GM12892 (cell line): ENCODE measurements around the gene TXNRD3.
"Not testable (repeated sequence)": the region's sequence is repeated elsewhere in the genome, so short reads cannot be mapped to it uniquely, and the experiment has no call there.

Experiments used
- DNase-seq: peaks from one replicate; pipeline ENCODE4 v3.0.0; 2011; ENCODE audit not compliant: insufficient read length
- FAIRE-seq: peaks from 2 replicates; lab custom pipeline; 2011; peaks lifted over from hg19 to GRCh38; lab: Jason Lieb, UNC
- POLR2A ChIP-seq: IDR thresholded peaks from 2 replicates; pipeline ENCODE4 v1.6.1; 2011; ENCODE audit warnings: low read depth, low read length, control low read depth
- POLR2AphosphoS5 ChIP-seq: IDR thresholded peaks from 2 replicates; pipeline ENCODE4 v1.6.1; 2011; ENCODE audit warnings: low read depth, low read length, control low read depth
- TAF1 ChIP-seq: IDR thresholded peaks from 2 replicates; pipeline ENCODE4 v1.6.1; 2011; ENCODE audit warnings: low read depth, mild to moderate bottlenecking, control low read depth, low read length, borderline replicate concordance

The TXNRD3 gene

DNA sequence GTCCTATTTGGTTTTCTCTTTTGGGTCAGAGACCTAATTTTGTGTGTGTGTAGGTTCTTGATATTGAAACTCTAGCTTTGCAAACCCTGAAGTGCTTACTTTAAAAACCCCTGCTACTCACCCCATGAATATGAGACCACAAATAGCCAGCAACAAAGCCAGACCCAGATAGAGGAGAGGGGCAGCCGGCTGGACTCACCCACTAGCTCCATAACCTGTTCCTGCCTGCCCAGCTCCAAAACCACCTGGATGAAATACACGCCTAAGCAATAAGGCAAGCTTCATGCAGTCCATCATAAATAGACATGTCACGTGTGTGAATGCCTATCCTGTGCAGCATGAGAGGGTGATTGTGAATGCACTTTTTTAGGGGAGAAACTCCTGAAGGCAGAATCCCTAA, 3.7 kb upstream of the TXNRD3 start:
- DNase-seq (no peak), FAIRE-seq (no peak)
- no peak for TF ChIP-seq TAF1
- no peak for TF ChIP-seq POLR2AphosphoS5
- no peak for TF ChIP-seq POLR2A

DNA sequence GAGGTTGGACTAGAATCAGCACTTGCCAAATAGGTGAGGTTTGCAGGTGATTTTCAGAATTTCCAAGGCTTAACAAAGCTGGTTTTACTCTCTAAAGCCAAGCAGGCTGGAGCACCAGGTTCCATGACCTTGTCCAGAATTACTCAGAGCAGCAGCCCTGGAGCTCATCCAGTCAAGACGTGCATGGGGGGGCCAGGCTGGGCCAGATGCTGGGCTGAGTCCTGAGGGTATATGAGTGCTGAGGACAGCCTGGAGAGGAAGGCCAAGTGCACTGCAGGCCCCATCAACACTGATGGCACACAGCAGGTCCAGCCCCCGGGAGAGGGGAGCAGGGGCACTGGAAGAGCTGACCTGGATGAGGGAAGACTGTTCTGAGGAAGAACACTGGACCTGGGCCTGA, 3.0 kb upstream of the TXNRD3 start:
- TF ChIP-seq POLR2A (no peak), TAF1 (no peak), POLR2AphosphoS5 (no peak)
- FAIRE-seq, result no peak
- no peak for DNase-seq

DNA sequence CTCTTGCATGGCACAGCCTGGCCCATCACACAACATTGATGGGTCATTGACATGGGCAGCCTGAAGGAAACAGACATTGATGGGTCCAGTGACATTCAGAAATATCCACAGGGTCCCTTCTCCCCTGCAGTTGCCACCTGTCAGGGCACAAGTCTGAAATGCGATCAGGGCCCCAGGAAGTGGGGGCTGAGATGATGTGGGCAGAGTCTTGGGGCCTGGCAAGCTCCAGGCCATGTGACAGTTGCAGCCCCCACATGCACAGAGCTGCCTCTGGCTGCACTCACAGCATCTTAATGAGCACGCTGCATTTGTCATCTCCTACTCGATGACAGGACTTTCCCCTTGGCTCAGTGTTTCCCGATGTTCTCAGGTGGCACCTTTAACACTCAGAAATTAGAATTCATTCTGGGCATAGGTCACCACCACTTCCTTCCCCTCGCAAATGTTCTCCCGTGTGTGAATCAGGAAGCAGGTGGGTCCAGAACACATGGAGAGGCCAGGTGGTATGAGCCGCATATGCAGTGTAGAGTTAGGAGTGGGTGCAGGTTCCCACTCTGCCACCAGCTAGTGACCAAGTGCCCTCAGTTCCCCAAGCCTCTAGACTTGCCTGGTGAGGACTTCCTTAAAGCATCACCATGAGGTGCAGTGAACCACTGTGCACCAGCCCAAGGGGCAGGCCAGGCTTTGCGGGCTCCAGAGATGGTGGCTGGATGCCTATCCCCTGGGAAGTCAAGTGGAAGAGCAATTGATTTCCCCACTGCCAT, 1.6 kb upstream of the TXNRD3 start:
- no peak for FAIRE-seq
- TF ChIP-seq POLR2A, result no peak
- TF ChIP-seq TAF1, result no peak
- TF ChIP-seq POLR2AphosphoS5, result no peak
- DNase-seq, result no peak

DNA sequence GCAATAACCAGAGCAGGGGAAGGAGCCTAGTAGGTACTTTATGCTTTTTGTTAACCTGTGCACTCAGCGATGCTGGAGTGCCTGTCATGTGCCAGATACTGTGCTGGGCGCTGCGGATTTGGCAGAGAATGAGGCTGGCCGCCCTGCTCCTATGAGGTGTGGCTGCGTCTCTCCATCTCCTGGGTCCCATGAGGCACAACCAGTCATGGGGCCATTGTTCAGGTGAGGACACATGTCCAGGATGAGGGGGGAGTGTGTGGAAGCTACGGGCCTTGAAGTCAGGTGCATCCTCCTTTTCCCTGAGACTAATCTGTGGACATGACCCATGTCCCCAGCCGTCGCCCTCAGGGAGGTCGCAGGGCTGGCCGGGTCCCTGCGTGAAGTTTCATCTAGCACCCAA, 963 bp upstream of the TXNRD3 start:
- TF ChIP-seq POLR2AphosphoS5, result no peak
- TF ChIP-seq POLR2A, result no peak
- no peak for TF ChIP-seq TAF1
- FAIRE-seq (no peak), DNase-seq (no peak)

DNA sequence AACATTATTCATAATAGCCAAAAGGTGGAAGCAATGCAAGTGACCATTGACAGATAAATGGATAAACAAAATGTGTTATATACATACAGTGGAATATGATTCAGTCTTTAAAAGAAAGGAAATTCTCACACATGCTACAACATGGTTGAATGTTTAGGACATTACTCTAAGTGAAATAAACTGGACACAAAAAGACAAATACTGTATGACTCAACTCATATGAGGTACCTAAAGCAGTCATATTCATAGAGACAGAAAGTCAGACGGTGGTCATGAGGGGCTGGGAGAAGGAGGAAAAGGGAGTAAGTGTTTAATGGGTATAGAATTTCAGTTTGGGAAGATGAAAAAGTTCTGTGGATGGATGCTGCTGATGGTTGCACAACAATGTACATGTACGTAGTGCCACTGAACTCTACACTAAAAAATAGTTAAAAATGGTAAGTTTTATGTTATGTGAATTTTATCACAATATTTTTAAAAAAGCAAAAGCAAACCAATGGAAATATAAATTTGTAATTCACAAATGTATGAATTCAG, 5.3 kb downstream of the TXNRD3 start:
- DNase-seq (no peak), FAIRE-seq (no peak)
- no peak for TF ChIP-seq POLR2AphosphoS5
- TF ChIP-seq TAF1, result no peak

DNA sequence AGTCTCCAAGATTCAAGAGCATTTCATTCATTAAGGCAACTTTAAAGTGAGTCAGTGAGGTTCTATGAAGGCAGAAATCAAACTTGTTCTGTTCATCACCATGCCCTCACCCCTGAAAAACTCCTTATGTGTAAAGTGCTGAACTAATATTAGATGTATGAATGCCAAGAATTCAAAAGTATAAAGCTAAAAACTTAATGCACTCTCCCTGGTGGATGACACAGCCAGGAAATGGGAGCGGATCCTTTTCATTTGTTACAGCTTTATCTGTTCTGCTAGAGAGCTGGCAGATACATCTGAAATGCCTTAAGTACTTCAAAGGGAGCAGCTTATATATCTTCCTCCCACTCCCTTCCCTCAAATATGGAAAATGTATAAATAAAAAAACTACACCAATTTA, 8.2 kb downstream of the TXNRD3 start:
- TF ChIP-seq POLR2AphosphoS5 (no peak), TAF1 (no peak), POLR2A (no peak)
- no peak for FAIRE-seq

DNA sequence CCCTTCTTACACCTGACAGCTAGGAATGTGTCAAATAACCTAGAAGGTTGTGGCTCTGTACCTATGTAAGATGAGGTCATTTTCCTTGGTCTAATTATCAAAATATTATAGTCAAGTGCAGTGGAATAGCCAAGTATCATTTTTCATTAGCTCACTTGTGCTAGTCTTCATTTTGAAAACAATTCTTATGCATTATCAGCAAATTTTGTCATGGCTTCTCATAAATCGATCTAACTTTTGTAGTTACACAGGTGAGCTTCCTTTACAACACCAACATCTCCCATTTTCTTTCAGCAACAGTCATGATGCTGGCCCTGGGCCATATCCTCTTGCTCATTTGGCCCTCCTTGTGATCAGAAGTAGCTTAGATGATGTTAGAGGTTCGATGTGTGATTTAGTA, 10.3 kb downstream of the TXNRD3 start:
- FAIRE-seq (no peak), DNase-seq (no peak)
- TF ChIP-seq POLR2AphosphoS5 (no peak), POLR2A (no peak), TAF1 (no peak)

More for the DNA sequence above, 8.2 kb downstream of the TXNRD3 start:
- no peak for DNase-seq

DNA sequence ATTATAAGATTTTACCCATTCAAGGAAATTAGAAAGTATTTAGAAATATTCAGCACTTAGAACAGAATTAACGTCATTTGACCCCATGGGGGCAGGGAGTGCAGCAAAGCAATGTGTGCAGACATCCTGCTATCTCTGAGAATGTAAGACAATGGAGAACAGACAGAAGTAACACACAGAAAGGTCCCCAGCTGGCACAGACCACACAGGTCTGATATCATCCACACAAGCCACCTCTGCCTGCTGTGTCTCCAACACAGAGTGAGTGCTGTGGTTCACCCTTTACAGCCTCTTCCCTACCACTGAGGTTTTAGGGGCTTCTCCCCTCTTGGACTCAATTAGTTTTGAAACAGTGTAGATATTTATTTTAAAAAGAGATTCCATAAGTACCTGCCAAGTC, 16.1 kb downstream of the TXNRD3 start:
- TF ChIP-seq TAF1, result no peak
- TF ChIP-seq POLR2A, result no peak
- no peak for TF ChIP-seq POLR2AphosphoS5
- no peak for FAIRE-seq
- DNase-seq, result no peak

DNA sequence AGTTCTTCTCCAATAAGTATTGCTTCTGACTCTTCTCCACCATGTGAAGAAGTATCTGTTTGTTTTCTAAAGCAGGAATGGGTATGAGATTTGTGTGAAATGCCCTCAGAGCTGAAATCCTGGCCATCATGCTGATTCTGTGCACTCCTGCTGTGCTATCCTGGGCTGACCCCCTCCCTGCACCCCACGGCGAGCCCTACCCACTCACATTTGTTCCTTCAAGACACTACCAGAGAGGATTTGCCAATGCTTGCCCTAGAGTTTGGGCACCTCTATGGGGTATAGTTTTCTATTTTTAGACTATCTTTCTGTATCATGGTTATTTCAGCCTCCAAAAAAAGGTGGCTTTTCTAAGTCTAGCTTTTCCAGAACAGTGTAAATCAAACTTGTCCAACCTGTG, 18.5 kb downstream of the TXNRD3 start:
- no peak for TF ChIP-seq POLR2A
- no peak for TF ChIP-seq POLR2AphosphoS5
- TF ChIP-seq TAF1, result no peak
- FAIRE-seq (no peak), DNase-seq (no peak)

DNA sequence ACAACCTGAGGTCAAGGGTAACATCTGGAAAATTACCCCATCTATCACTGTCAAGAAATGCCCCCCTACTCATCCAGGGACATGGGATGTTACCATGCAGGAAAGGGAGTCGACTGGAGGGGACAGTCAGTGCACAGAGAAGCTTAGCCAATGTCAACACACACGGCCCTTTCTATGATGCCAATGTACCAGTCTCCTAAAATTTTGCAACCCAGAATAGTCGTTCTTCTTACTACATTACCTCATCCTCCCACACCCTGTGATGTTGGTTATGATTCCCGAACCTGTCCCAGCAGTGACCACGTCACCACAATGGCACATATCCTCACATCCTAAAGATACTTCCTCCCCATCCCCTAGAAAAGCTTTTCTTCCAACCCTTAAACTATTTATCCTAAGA, 20.1 kb downstream of the TXNRD3 start:
- no peak for DNase-seq
- no peak for TF ChIP-seq POLR2AphosphoS5
- FAIRE-seq, result no peak

DNA sequence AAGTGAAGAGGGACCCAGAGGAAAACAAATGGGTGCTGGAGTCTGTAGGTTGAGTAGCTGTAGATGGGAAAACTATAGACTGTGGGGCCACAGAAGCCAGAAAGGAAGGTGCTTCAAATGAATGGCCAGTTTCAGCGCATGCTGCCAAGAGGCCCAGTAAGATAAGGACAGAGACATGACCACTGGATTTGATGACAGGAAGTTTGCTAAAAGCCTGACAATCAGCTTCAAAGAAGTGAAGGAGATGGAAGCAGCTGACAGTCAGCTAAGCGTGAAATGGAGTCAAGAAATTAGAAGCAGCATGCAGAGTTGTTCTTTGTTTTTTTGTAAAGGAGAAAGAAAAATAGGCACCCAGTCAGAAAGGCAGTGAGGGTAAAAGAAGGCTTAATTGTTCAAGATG, 24.9 kb downstream of the TXNRD3 start:
- TF ChIP-seq POLR2A, result no peak
- TF ChIP-seq POLR2AphosphoS5, result no peak
- TF ChIP-seq TAF1, result no peak
- DNase-seq (no peak), FAIRE-seq (no peak)

DNA sequence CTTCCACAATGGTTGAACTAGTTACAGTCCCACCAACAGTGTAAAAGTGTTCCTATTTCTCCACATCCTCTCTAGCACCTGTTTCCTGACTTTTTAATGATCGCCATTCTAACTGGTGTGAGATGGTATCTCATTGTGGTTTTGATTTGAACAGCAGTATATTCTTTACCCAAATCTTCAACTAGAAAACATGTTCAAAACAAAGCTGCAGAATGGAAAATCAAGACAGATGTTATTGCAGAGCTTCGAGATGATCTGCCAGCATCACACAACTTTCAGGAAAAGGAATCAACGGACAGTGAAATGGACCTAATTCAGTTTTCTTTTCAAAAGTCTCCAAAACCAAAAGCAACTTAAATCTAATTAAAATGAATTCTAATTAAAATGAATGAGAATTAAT, 29.2 kb downstream of the TXNRD3 start:
- DNase-seq, FAIRE-seq: not testable (repeated sequence)
